Measurements from ENCODE around the gene LRRC23. TPM values are rescaled to one million over a fixed set of nuclear protein-coding genes. Genes with fewer than 3 reads are reported as not detected.
A peak's percentile ranks its signal among the peaks of the same experiment; 100 is the strongest.
"Not testable (repeated sequence)": the region's sequence is repeated elsewhere in the genome, so short reads cannot be mapped to it uniquely, and the experiment has no call there.

The LRRC23 gene
- total RNA-seq, 2 experiments from 2014 or later = 4.6 to 5.3 TPM

DNA sequence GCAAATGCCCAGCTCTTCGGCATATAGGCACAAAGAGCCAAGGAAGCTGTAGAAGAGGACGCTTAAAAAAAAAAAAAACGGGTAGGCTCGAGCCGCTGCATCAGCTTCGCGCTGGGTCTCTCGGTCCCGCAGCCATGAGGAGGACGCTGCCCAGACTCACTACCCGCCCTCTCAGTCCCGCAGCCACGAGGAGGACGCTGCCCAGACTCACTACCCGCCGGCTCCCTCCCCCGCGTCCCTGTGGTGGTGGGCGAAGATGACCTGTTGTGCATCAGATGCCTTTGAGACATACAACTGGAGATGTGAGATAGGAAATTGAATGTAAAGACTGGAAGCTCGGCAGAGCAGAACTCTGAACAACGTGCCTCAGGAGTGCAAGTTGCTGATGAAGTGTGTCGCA, 20.1 kb upstream of the LRRC23 start:
- Mint-ChIP-seq H3K27me3 (no peaks in the 10 kb centered on the region), H3K36me3 (ENCODE audit: low read depth) (peaks cover 6% of the 10 kb centered on the region), H3K9me3 (no peaks in the 10 kb centered on the region), H3K27ac (no peak overlapping the region), H3K4me1 (ENCODE audit: low read depth) (no peaks in the 10 kb centered on the region), H3K4me3 (no peak overlapping the region)
- CTCF ChIA-PET = interaction anchor here (5.7 kb wide), 1 partner anchor 12 kb away, joined by 30 read pairs; the partner anchor contains the start of gene SPSB2
- ATAC-seq (no peak), DNase-seq (no peak)
- intact Hi-C loops (cut with micrococcal nuclease) = no loop called here
- POLR2A ChIA-PET = interaction anchor here (1.1 to 6.6 kb wide), 2 partner anchors 8 to 14 kb away, joined by 8 to 79 read pairs; partner anchors contain the start of genes SPSB2 and TPI1
- TF ChIP-seq, protein P1, sequence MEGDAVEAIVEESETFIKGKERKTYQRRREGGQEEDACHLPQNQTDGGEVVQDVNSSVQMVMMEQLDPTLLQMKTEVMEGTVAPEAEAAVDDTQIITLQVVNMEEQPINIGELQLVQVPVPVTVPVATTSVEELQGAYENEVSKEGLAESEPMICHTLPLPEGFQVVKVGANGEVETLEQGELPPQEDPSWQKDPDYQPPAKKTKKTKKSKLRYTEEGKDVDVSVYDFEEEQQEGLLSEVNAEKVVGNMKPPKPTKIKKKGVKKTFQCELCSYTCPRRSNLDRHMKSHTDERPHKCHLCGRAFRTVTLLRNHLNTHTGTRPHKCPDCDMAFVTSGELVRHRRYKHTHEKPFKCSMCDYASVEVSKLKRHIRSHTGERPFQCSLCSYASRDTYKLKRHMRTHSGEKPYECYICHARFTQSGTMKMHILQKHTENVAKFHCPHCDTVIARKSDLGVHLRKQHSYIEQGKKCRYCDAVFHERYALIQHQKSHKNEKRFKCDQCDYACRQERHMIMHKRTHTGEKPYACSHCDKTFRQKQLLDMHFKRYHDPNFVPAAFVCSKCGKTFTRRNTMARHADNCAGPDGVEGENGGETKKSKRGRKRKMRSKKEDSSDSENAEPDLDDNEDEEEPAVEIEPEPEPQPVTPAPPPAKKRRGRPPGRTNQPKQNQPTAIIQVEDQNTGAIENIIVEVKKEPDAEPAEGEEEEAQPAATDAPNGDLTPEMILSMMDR (IDR thresholded peaks at IDR 0.05) = no peak

DNA sequence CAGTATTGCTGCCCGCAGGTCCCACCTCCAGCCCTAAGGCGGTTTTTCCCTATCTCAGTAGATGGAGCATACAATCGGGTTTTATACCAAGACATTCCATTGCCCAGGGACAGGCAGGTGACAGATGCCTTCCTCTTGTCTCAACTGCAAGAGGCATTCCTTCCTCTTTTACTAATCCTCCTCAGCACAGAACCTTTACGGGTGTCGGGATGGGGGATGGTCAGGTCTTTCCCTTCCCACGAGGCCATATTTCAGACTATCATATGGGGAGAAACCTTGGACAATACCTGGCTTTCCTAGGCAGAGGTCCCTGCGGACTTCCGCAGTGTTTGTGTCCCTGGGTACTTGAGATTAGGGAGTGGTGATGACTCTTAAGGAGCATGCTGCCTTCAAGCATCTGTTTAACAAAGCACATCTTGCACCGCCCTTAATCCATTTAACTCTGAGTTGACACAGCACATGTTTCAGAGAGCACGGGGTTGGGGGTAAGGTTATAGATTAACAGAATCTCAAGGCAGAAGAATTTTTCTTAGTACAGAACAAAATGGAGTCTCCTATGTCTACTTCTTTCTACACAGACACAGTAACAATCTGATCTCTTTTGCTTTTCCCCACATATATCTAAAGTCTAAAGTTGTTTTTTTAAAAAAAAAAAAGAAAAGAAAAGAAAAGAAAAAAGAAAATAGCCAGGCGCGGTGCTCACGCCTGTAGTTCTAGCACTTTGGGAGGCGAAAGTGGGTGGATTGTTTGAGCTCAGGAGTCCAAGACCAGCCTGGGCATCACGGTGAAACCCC, 18.2 kb upstream of the LRRC23 start:
- intact Hi-C loops (cut with micrococcal nuclease); ATAC-seq; DNase-seq; H3K36me3 Mint-ChIP-seq (ENCODE audit: low read depth); H3K4me1 Mint-ChIP-seq (ENCODE audit: low read depth); H3K4me3 Mint-ChIP-seq; H3K27ac Mint-ChIP-seq; H3K27me3 Mint-ChIP-seq; H3K9me3 Mint-ChIP-seq: not testable (repeated sequence)
- POLR2A ChIA-PET = interaction anchor here (6.6 kb wide), 1 partner anchor 16 kb away, joined by 79 read pairs; the partner anchor contains the start of genes SPSB2 and TPI1
- CTCF ChIA-PET = interaction anchor here (1.1 to 5.7 kb wide), 2 partner anchors 13 to 17 kb away, joined by 5 to 30 read pairs; partner anchors contain the start of gene SPSB2

GRCh38 chr12:6887460-6887859, 17.2 kb upstream of the LRRC23 start:
- Mint-ChIP-seq H3K4me1 (ENCODE audit: low read depth) (peaks cover 16% of the 10 kb centered on the region), H3K4me3 (no peak overlapping the region), H3K27me3 (no peaks in the 10 kb centered on the region), H3K36me3 (ENCODE audit: low read depth) (peaks cover 6% of the 10 kb centered on the region), H3K27ac (no peak overlapping the region), H3K9me3 (no peaks in the 10 kb centered on the region)
- TF ChIP-seq, protein P1 (IDR thresholded peaks at IDR 0.05) = no peak
- intact Hi-C loops (cut with micrococcal nuclease) = no loop called here
- POLR2A ChIA-PET = interaction anchor here (1.1 kb wide), 1 partner anchor 15 kb away, joined by 4 read pairs; the partner anchor contains the start of gene SPSB2
- DNase-seq (no peak), ATAC-seq (no peak)
- CTCF ChIA-PET = no interaction called here

DNA sequence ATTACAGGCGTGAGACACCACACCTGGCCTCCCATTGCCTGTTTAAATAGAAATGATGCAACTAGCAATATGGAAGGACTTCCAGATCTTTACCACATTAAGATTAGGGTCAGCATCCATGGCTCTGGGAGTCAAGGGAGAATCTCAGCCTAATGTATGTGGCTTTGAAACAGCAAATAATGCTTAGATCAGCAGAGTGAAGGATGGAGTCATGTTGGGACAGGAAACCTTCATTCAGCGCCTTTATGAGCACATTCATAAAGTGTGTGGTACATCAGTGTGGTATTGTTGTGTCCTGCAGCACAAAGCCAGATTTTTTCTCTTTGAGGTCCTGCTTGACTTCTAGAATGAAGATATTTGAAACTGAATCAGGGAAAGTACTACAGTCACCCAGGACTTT, 16.3 kb upstream of the LRRC23 start:
- ATAC-seq (no peak), DNase-seq (no peak)
- TF ChIP-seq, protein P1 (IDR thresholded peaks at IDR 0.05) = no peak
- CTCF ChIA-PET = no interaction called here
- peaks cover 8% of the 10 kb centered on the region for H3K36me3 Mint-ChIP-seq (ENCODE audit: low read depth)
- intact Hi-C loops (cut with micrococcal nuclease) = no loop called here
- H3K27me3 Mint-ChIP-seq = no peaks in the 10 kb centered on the region
- H3K4me1 Mint-ChIP-seq (ENCODE audit: low read depth) = peaks cover 16% of the 10 kb centered on the region
- no peak overlapping the region for H3K4me3 Mint-ChIP-seq
- no peak overlapping the region for H3K27ac Mint-ChIP-seq
- POLR2A ChIA-PET = interaction anchor here (1.1 kb wide), 1 partner anchor 16 kb away, joined by 4 read pairs; the partner anchor contains the start of gene SPSB2
- H3K9me3 Mint-ChIP-seq = no peaks in the 10 kb centered on the region

GRCh38 chr12:6888794-6889193, 15.8 kb upstream of the LRRC23 start:
- H3K27ac Mint-ChIP-seq; DNase-seq; CTCF ChIA-PET; H3K36me3 Mint-ChIP-seq (ENCODE audit: low read depth); intact Hi-C loops (cut with micrococcal nuclease); ATAC-seq; H3K27me3 Mint-ChIP-seq; H3K4me3 Mint-ChIP-seq; H3K9me3 Mint-ChIP-seq: not testable (repeated sequence)
- peaks cover 16% of the 10 kb centered on the region for H3K4me1 Mint-ChIP-seq (ENCODE audit: low read depth)
- POLR2A ChIA-PET = interaction anchor here (1.4 kb wide), 1 partner anchor 17 kb away, joined by 5 read pairs; no protein-coding TSS in a partner anchor

- peaks cover 16% of the 10 kb centered on the region for H3K4me1 Mint-ChIP-seq (ENCODE audit: low read depth)
- intact Hi-C loops (cut with micrococcal nuclease); H3K36me3 Mint-ChIP-seq (ENCODE audit: low read depth); H3K9me3 Mint-ChIP-seq; H3K27me3 Mint-ChIP-seq; DNase-seq; ATAC-seq; CTCF ChIA-PET: not testable (repeated sequence)
- POLR2A ChIA-PET = interaction anchor here (1.4 kb wide), 1 partner anchor 18 kb away, joined by 5 read pairs; no protein-coding TSS in a partner anchor
- peak overlapping the region; percentile 73 for H3K4me3 Mint-ChIP-seq
- peak overlapping the region; percentile 91 for H3K27ac Mint-ChIP-seq
Observed at GRCh38 chr12:6889775-6890573, 14.6 kb upstream of the LRRC23 start.

Data from activated CD8-positive, alpha-beta T cell treated with anti-CD3 and anti-CD28 coated beads for 36 hours (primary cell).